NCI-H146 treated with DMSO at 0.1 percent for 48 hours (cell line): ENCODE results near the gene SNRPB2.

Source experiments
- DNase-seq: peaks from one replicate; lab custom pipeline; 2025; ENCODE audit not compliant: unreplicated experiment; lab: John Stamatoyannopoulos, UW

SNRPB2 gene

GRCh38 chr20:16729565-16730460 lies at the start of gene SNRPB2:
SNRPB2 (plus strand) TSS chr20:16730026; CDS start chr20:16731703, 1,677 bp downstream.
- DNase-seq, result peak; percentile 94

- DNase-seq, result no peak
Observed at GRCh38 chr20:16684416-16684815, 45.4 kb upstream of the SNRPB2 start.

- DNase-seq, result no peak
Observed at GRCh38 chr20:16689906-16690305, 39.9 kb upstream of the SNRPB2 start.

GRCh38 chr20:16691381-16691780 lies 38.4 kb upstream of the SNRPB2 start:
- no peak for DNase-seq

- no peak for DNase-seq
Observed at GRCh38 chr20:16692009-16692408, 37.8 kb upstream of the SNRPB2 start.

- no peak for DNase-seq
Observed at GRCh38 chr20:16692442-16692841, 37.4 kb upstream of the SNRPB2 start.

- no peak for DNase-seq
Observed at GRCh38 chr20:16693278-16693677, 36.5 kb upstream of the SNRPB2 start.

- DNase-seq, result no peak
Observed at GRCh38 chr20:16694161-16694560, 35.7 kb upstream of the SNRPB2 start.

GRCh38 chr20:16695628-16696027 lies 34.2 kb upstream of the SNRPB2 start:
- no peak for DNase-seq

GRCh38 chr20:16699293-16699692 lies 30.5 kb upstream of the SNRPB2 start:
- DNase-seq, result no peak

- DNase-seq, result no peak
Observed at GRCh38 chr20:16701296-16701695, 28.5 kb upstream of the SNRPB2 start.

GRCh38 chr20:16703570-16703969 lies 26.3 kb upstream of the SNRPB2 start:
- no peak for DNase-seq

- no peak for DNase-seq
Observed at GRCh38 chr20:16707674-16708073, 22.2 kb upstream of the SNRPB2 start.

GRCh38 chr20:16708602-16709001 lies 21.2 kb upstream of the SNRPB2 start:
- no peak for DNase-seq

GRCh38 chr20:16709017-16709416 lies 20.8 kb upstream of the SNRPB2 start:
- no peak for DNase-seq

- DNase-seq, result no peak
Observed at GRCh38 chr20:16710781-16711180, 19.0 kb upstream of the SNRPB2 start.

GRCh38 chr20:16711661-16712258 lies 18.1 kb upstream of the SNRPB2 start:
- no peak for DNase-seq

- no peak for DNase-seq
Observed at GRCh38 chr20:16712511-16712947, 17.3 kb upstream of the SNRPB2 start.

- DNase-seq, result no peak
Observed at GRCh38 chr20:16713066-16713465, 16.8 kb upstream of the SNRPB2 start.

GRCh38 chr20:16714242-16714641 lies 15.6 kb upstream of the SNRPB2 start:
- no peak for DNase-seq

- no peak for DNase-seq
Observed at GRCh38 chr20:16714751-16715150, 15.1 kb upstream of the SNRPB2 start.

- DNase-seq, result no peak
Observed at GRCh38 chr20:16719421-16719820, 10.4 kb upstream of the SNRPB2 start.
